HepG2 (cell line): ENCODE data around the gene RNASE7. TPM values are rescaled to one million over a fixed set of nuclear protein-coding genes. Genes with fewer than 3 reads are reported as not detected.

Source experiments
- ATAC-seq: fragments of 200-7000 bp; cut with Tn5 transposase; 3 replicates; pipeline ENCODE4 v1.9.1; 2020; ENCODE audit warnings: mild to moderate bottlenecking, moderate library complexity
- BruUV-seq: library from RNA; stranded (reverse); fragments of 400-500 nt; replicated peaks from 2 replicates; lab custom pipeline; 2021; lab: Mats Ljungman, UMichigan
- CTCF ChIA-PET: fragments of 300-600 bp; formaldehyde crosslinking; extraction: SDS; loops from one replicate; lab custom pipeline; 2021; ENCODE audit warnings: low total read pairs, inconsistent platforms, low intra/inter-chr PET ratio; lab: Yijun Ruan, JAX
- POLR2A ChIA-PET: fragments of 350-600 bp; sonication (Branson Sonifier 250); formaldehyde crosslinking; loops from one replicate; lab custom pipeline; 2020; ENCODE audit warnings: antibody characterized with exemption, inconsistent platforms; lab: Yijun Ruan, JAX
- DNase-seq: peaks from one replicate; pipeline ENCODE4 v3.0.0-alpha.2; 2015; ENCODE audit warnings: low spot score
- FAIRE-seq: peaks from 3 replicates; lab custom pipeline; 2011; peaks lifted over from hg19 to GRCh38; lab: Jason Lieb, UNC
- H2AFZ ChIP-seq: one replicate; pipeline ENCODE4 v1.6.1; 2011; ENCODE audit warnings: low read length, inconsistent platforms
- H3K27ac ChIP-seq: fragments of 300-600 bp; 3 replicates; pipeline ENCODE4 v1.8.0; 2011; ENCODE audit warnings: mixed run types, mild to moderate bottlenecking, mixed read lengths, low read length, inconsistent platforms; ENCODE audit not compliant: insufficient read depth; ENCODE audit errors: extremely low read length
- H3K27me3 ChIP-seq, 2 experiments: fragments of 200-600 bp in 1 of 2; 2 replicates in 1 of 2; 3 replicates in 1 of 2; pipeline versions ENCODE4 v1.6.0 to v1.8.0; 2011; ENCODE audit warnings: low read length in 2 of 2, mild to moderate bottlenecking in 2 of 2, moderate library complexity in 2 of 2, inconsistent platforms in 1 of 2; ENCODE audit not compliant: insufficient read depth in 2 of 2, control insufficient read depth in 1 of 2
- H3K36me3 ChIP-seq, 2 experiments: fragments of 200-600 bp in 1 of 2; replicated peaks in 1 of 2; 2 replicates in 1 of 2; 3 replicates in 1 of 2; pipeline versions ENCODE4 v1.5.1 to v1.8.0; 2011; ENCODE audit warnings: low read length in 2 of 2, inconsistent platforms in 1 of 2; ENCODE audit not compliant: insufficient read depth in 2 of 2, control insufficient read depth in 1 of 2
- H3K4me1 ChIP-seq: 2 replicates; pipeline ENCODE4 v1.5.1; 2012; ENCODE audit warnings: low read length, inconsistent platforms; ENCODE audit not compliant: insufficient read depth
- H3K4me2 ChIP-seq: 2 replicates; pipeline ENCODE4 v1.6.0; 2011; ENCODE audit warnings: low read depth, low read length, inconsistent platforms
- H3K4me3 ChIP-seq, 3 experiments: fragments of 200-600 bp in 1 of 3; sonication (generic), shearing (Covaris generic) in 1 of 3; replicated peaks in 1 of 3; 2 replicates each; pipeline ENCODE4 v1.5.1; 2011 to 2016; ENCODE audit warnings: low read length in 3 of 3, inconsistent platforms in 2 of 3, low read depth in 2 of 3, mild to moderate bottlenecking in 2 of 3, control low read depth in 1 of 3, mixed read lengths in 1 of 3; ENCODE audit not compliant: insufficient read depth in 1 of 3
- H3K79me2 ChIP-seq: one replicate; pipeline ENCODE4 v1.6.1; 2011; ENCODE audit warnings: low read length, inconsistent platforms; ENCODE audit not compliant: insufficient read depth
- H3K9ac ChIP-seq: 2 replicates; pipeline ENCODE4 v1.6.0; 2011; ENCODE audit warnings: mild to moderate bottlenecking, low read depth, low read length, inconsistent platforms; ENCODE audit not compliant: insufficient read depth
- H3K9me3 ChIP-seq: 2 replicates; pipeline ENCODE4 v1.5.1; 2012; ENCODE audit warnings: mild to moderate bottlenecking, low read length
- H4K20me1 ChIP-seq: 2 replicates; pipeline ENCODE4 v1.6.0; 2011; ENCODE audit warnings: inconsistent platforms, mild to moderate bottlenecking, low read length, moderate library complexity; ENCODE audit not compliant: insufficient read depth
- CENPX ChIP-seq: sonication (generic); formaldehyde crosslinking; IDR thresholded peaks from 2 replicates; pipeline ENCODE4 v1.9.0; 2021; ENCODE audit warnings: mild to moderate bottlenecking, missing genetic modification reagents, moderate library complexity
- GATA4 ChIP-seq: sonication (generic); IDR thresholded peaks from 2 replicates; pipeline ENCODE4 v1.6.1; 2016; ENCODE audit warnings: antibody characterized with exemption, low read depth, borderline replicate concordance
- MBNL3 ChIP-seq: fragments of 250-450 bp; sonication (Bioruptor Pico); conservative IDR thresholded peaks from 2 replicates; pipeline ENCODE4 v1.8.0; 2022; ENCODE audit warnings: mild to moderate bottlenecking, inconsistent platforms
- MXI1 ChIP-seq: IDR thresholded peaks from 3 replicates; pipeline ENCODE4 v1.6.1; 2012; ENCODE audit warnings: low read depth, low read length, inconsistent platforms, borderline replicate concordance
- NR2F1 ChIP-seq, 2 experiments: fragments of 450-650 bp in 1 of 2; formaldehyde crosslinking in 1 of 2; IDR thresholded peaks; 2 replicates each; pipeline versions ENCODE4 v1.5.0 to v1.6.1; 2016 to 2020; ENCODE audit warnings: mild to moderate bottlenecking in 1 of 2, missing compliant biosample characterization in 1 of 2, missing genetic modification reagents in 1 of 2, moderate library complexity in 1 of 2
- TOE1 ChIP-seq: sonication (generic); formaldehyde crosslinking; IDR thresholded peaks from 2 replicates; pipeline ENCODE4 v1.4.0; 2020; ENCODE audit warnings: mild to moderate bottlenecking, missing genetic modification reagents
- ZKSCAN1 ChIP-seq: fragments of 150-350 bp; IDR thresholded peaks from 2 replicates; pipeline ENCODE4 v1.6.1; 2014; ENCODE audit warnings: low read length
- ZNF550 ChIP-seq: sonication (generic); formaldehyde crosslinking; IDR thresholded peaks from 2 replicates; pipeline ENCODE4 v1.4.0; 2020; ENCODE audit warnings: mild to moderate bottlenecking, missing genetic modification reagents, borderline replicate concordance
- ZNF605 ChIP-seq: sonication (generic); formaldehyde crosslinking; IDR thresholded peaks from 2 replicates; pipeline ENCODE4 v1.8.0; 2022; ENCODE audit warnings: mild to moderate bottlenecking, missing genetic modification reagents
- WGBS: methylation state at CpG from one replicate; pipeline ENCODE4 v1.1.6; 2017; ENCODE audit warnings: low lambda C conversion rate; 5-methylcytosine and 5-hydroxymethylcytosine counted together
- in situ Hi-C: cut with HindIII; loops from 2 replicates; pipeline ENCODE4 v1.10.0; 2017; ENCODE audit warnings: low pct_unique_long_range_greater_than_20kb; ENCODE audit not compliant: extremely low pct_ligation_motif_present
- intact Hi-C: fragments of 100-400 bp; cut with micrococcal nuclease; formaldehyde crosslinking; loops from one replicate; pipeline ENCODE4 v1.10.0; 2022; ENCODE audit not compliant: unreplicated experiment
- polyA plus RNA-seq, 8 experiments: library from polyadenylated mRNA; depleted of rRNA in 3 of 8; stranded (reverse) in 7 of 8; unstranded in 1 of 8; fragments of >200 nt; fragmentation: Illumina TruSeq in 4 of 8; extraction: Trizol in 4 of 8; gene quantifications; 2 replicates each; pipeline versions ENCODE4 v1.2.1 to v1.2.3, GENCODE V29; 2011 to 2016; ENCODE audit warnings: low read depth in 4 of 8, missing spikeins in 1 of 8, mixed read lengths in 1 of 8; ENCODE audit not compliant: insufficient read depth in 1 of 8
- total RNA-seq, 5 experiments: library from RNA; depleted of rRNA; stranded (reverse); fragments of >200 nt; fragmentation: Illumina TruSeq; extraction: Trizol; gene quantifications; 2 replicates each; pipeline ENCODE4 v1.2.3, GENCODE V29; 2016; ENCODE audit warnings: low read depth in 1 of 5
- TF ChIP-seq, protein P1 (sequence below): sonication (generic); formaldehyde crosslinking; IDR thresholded peaks from 2 replicates; pipeline ENCODE4 v1.5.0; 2020; ENCODE audit warnings: missing genetic modification reagents
- TF ChIP-seq, protein P2 (sequence below): sonication (generic); formaldehyde crosslinking; IDR thresholded peaks from 2 replicates; pipeline ENCODE4 v1.4.0; 2020; ENCODE audit warnings: missing genetic modification reagents
- TF ChIP-seq, protein P3 (sequence below), 2 experiments: sonication (generic) in 1 of 2; formaldehyde crosslinking in 1 of 2; IDR thresholded peaks; 2 replicates each; pipeline versions ENCODE4 v1.5.1 to v1.6.1; 2011 to 2020; ENCODE audit warnings: borderline replicate concordance in 1 of 2, low read depth in 1 of 2, low read length in 1 of 2, mild to moderate bottlenecking in 1 of 2, missing genetic modification reagents in 1 of 2, moderate library complexity in 1 of 2
- TF ChIP-seq, protein P4 (sequence below): sonication (generic); formaldehyde crosslinking; IDR thresholded peaks from 2 replicates; pipeline ENCODE4 v1.4.0; 2020; ENCODE audit warnings: mild to moderate bottlenecking, missing genetic modification reagents, borderline replicate concordance
- TF ChIP-seq, protein P5 (sequence below): sonication (generic); formaldehyde crosslinking; IDR thresholded peaks from 2 replicates; pipeline ENCODE4 v1.4.0; 2020; ENCODE audit warnings: missing genetic modification reagents, borderline replicate concordance

The RNASE7 gene
- total and polyA plus RNA-seq, 2 of the 13 experiments (the other 11 are each of a cell fraction or from before 2014, with no cell fraction given), result 0.04 TPM; not detected in 1

DNA sequence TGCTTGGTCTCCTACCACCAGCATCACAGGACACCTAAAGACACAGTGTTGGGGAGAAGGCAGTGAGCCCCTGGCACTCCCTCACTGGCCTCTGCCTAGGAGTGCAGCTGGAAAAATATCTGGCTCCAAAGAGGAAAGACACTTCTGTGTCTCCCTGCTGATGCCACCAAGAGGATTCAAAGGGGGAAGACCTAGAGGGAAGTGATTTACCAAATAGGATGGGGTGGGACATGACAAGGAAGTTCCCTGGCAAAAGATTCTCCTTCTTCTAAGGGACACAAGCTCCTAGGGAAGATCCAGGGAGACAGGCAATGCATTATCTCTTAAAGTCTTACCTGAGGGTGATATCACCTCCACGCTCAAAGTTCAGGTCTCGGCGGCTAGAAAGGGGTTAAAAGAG is 23.4 kb upstream of the RNASE7 start:
- ChIA-PET CTCF (interaction anchor here (1.2 kb wide), 1 partner anchor 21 kb away, joined by 5 read pairs; no protein-coding TSS in a partner anchor), POLR2A (interaction anchor here (1.2 to 8.0 kb wide), 2 partner anchors 21 to 53 kb away, joined by 3 to 112 read pairs; no protein-coding TSS in a partner anchor)
- Histone ChIP-seq H3K4me2 (no peak overlapping the region), H2AFZ (no peak overlapping the region), H3K79me2 (peaks cover 7% of the 10 kb centered on the region), H3K27ac (no peak overlapping the region), H3K36me3 (peaks cover 35 to 51% of the 10 kb centered on the region in 2 experiments), H3K9ac (no peak overlapping the region), H3K4me1 (peaks cover 38% of the 10 kb centered on the region), H3K4me3 (no peak overlapping the region), H4K20me1 (no peaks in the 10 kb centered on the region), H3K9me3 (no peaks in the 10 kb centered on the region), H3K27me3 (no peaks in the 10 kb centered on the region)
- intact Hi-C loops (no loop called here), in situ Hi-C loops (loop anchor here (5.0 kb wide), 1 partner anchor 84 kb away; the partner anchor contains the start of gene TMEM253)
- DNase-seq, result no peak
- no peak for FAIRE-seq
- WGBS, result 99% methylated on average over 3 of the region's 3 CpGs
- no TSS peak for BruUV-seq
- ATAC-seq, result no peak
- TF ChIP-seq, protein P1, sequence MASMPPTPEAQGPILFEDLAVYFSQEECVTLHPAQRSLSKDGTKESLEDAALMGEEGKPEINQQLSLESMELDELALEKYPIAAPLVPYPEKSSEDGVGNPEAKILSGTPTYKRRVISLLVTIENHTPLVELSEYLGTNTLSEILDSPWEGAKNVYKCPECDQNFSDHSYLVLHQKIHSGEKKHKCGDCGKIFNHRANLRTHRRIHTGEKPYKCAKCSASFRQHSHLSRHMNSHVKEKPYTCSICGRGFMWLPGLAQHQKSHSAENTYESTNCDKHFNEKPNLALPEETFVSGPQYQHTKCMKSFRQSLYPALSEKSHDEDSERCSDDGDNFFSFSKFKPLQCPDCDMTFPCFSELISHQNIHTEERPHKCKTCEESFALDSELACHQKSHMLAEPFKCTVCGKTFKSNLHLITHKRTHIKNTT (CRISPR knock-in tag), result no peak
- TF ChIP-seq GATA4, result no peak
- TF ChIP-seq, protein P2, sequence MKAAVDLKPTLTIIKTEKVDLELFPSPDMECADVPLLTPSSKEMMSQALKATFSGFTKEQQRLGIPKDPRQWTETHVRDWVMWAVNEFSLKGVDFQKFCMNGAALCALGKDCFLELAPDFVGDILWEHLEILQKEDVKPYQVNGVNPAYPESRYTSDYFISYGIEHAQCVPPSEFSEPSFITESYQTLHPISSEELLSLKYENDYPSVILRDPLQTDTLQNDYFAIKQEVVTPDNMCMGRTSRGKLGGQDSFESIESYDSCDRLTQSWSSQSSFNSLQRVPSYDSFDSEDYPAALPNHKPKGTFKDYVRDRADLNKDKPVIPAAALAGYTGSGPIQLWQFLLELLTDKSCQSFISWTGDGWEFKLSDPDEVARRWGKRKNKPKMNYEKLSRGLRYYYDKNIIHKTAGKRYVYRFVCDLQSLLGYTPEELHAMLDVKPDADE (CRISPR knock-in tag), result no peak
- TF ChIP-seq NR2F1 (CRISPR knock-in tag; IDR thresholded peaks at IDR 0.05), result no peak
- TF ChIP-seq MXI1, result no peak
- TF ChIP-seq, protein P3, sequence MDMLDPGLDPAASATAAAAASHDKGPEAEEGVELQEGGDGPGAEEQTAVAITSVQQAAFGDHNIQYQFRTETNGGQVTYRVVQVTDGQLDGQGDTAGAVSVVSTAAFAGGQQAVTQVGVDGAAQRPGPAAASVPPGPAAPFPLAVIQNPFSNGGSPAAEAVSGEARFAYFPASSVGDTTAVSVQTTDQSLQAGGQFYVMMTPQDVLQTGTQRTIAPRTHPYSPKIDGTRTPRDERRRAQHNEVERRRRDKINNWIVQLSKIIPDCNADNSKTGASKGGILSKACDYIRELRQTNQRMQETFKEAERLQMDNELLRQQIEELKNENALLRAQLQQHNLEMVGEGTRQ (IDR thresholded peaks at IDR 0.05; ENCODE audit: low read depth, low read length), result no peak
- TF ChIP-seq, protein P3 (CRISPR knock-in tag; IDR thresholded peaks at IDR 0.05; ENCODE audit: borderline replicate concordance), result no peak
- TF ChIP-seq, protein P4, sequence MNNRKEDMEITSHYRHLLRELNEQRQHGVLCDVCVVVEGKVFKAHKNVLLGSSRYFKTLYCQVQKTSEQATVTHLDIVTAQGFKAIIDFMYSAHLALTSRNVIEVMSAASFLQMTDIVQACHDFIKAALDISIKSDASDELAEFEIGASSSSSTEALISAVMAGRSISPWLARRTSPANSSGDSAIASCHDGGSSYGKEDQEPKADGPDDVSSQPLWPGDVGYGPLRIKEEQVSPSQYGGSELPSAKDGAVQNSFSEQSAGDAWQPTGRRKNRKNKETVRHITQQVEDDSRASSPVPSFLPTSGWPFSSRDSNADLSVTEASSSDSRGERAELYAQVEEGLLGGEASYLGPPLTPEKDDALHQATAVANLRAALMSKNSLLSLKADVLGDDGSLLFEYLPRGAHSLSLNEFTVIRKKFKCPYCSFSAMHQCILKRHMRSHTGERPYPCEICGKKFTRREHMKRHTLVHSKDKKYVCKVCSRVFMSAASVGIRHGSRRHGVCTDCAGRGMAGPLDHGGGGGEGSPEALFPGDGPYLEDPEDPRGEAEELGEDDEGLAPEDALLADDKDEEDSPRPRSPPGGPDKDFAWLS (CRISPR knock-in tag), result no peak
- no peak for TF ChIP-seq CENPX (CRISPR knock-in tag)
- no peak for TF ChIP-seq ZKSCAN1
- TF ChIP-seq, protein P5, sequence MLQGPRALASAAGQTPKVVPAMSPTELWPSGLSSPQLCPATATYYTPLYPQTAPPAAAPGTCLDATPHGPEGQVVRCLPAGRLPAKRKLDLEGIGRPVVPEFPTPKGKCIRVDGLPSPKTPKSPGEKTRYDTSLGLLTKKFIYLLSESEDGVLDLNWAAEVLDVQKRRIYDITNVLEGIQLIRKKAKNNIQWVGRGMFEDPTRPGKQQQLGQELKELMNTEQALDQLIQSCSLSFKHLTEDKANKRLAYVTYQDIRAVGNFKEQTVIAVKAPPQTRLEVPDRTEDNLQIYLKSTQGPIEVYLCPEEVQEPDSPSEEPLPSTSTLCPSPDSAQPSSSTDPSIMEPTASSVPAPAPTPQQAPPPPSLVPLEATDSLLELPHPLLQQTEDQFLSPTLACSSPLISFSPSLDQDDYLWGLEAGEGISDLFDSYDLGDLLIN (CRISPR knock-in tag), result no peak
- TF ChIP-seq MBNL3 (CRISPR knock-in tag), result no peak
- no peak for TF ChIP-seq ZNF550 (CRISPR knock-in tag)
- TF ChIP-seq ZNF605 (CRISPR knock-in tag), result no peak
- no peak for TF ChIP-seq TOE1
